ENCODE measurements around the gene PYM1. TPM values are rescaled to one million over a fixed set of nuclear protein-coding genes. Genes with fewer than 3 reads are reported as not detected.

Gene PYM1
- total and polyA plus RNA-seq, 2 of the 13 experiments (the other 11 are each of a cell fraction or from before 2014, with no cell fraction given) = 44.0 to 51.8 TPM

DNA sequence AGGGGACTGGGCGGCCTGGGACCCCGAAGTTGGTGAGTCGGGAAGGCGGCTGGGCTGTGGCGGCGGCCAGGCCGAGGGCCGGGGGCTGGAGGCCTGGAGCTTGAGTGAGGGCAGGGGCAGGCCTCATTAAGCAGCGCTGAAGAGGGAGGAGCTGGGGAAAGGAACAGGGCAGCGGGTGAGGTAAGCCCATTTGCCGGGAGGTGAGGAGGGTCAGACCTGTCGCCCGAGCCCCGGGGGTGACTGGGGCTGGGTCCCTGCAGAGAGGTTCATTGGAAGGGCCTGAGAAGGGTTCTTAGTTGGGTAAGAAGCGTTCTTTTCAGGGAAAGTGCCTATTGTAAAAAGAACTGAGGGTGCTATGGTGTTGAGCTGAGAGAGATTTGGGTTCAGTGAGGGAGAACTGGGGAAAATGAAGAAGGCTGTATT lies 46.6 kb upstream of the PYM1 start (continued):
- TF ChIP-seq, protein P1, sequence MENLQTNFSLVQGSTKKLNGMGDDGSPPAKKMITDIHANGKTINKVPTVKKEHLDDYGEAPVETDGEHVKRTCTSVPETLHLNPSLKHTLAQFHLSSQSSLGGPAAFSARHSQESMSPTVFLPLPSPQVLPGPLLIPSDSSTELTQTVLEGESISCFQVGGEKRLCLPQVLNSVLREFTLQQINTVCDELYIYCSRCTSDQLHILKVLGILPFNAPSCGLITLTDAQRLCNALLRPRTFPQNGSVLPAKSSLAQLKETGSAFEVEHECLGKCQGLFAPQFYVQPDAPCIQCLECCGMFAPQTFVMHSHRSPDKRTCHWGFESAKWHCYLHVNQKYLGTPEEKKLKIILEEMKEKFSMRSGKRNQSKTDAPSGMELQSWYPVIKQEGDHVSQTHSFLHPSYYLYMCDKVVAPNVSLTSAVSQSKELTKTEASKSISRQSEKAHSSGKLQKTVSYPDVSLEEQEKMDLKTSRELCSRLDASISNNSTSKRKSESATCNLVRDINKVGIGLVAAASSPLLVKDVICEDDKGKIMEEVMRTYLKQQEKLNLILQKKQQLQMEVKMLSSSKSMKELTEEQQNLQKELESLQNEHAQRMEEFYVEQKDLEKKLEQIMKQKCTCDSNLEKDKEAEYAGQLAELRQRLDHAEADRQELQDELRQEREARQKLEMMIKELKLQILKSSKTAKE (CRISPR knock-in tag; IDR thresholded peaks at IDR 0.05; ENCODE audit: borderline replicate concordance) = no peak
- TF ChIP-seq CCAR2 (optimal IDR thresholded peaks at IDR 0.05; ENCODE audit: low read depth, low read length) (no peak), ZNF546 (CRISPR knock-in tag; conservative IDR thresholded peaks at IDR 0.05) (peak; percentile 39; the same call in 1 of the 2 replicates), ZNF782 (CRISPR knock-in tag; IDR thresholded peaks at IDR 0.05; ENCODE audit: borderline replicate concordance) (no peak; the same call in 1 of the 2 replicates), ZNF20 (CRISPR knock-in tag; IDR thresholded peaks at IDR 0.05) (no peak), ZSCAN21 (CRISPR knock-in tag; IDR thresholded peaks at IDR 0.05; ENCODE audit: borderline replicate concordance) (no peak), RXRB (CRISPR knock-in tag; IDR thresholded peaks at IDR 0.05; ENCODE audit: borderline replicate concordance) (no peak), ZNF772 (CRISPR knock-in tag; IDR thresholded peaks at IDR 0.05) (no peak), NFRKB (IDR thresholded peaks at IDR 0.05) (no peak), KDM6A (CRISPR knock-in tag; IDR thresholded peaks at IDR 0.05; ENCODE audit: low read depth) (no peak), POGZ (CRISPR knock-in tag; IDR thresholded peaks at IDR 0.05) (no peak), ZNF773 (CRISPR knock-in tag; IDR thresholded peaks at IDR 0.05; ENCODE audit: borderline replicate concordance) (no peak), AKAP8 (CRISPR knock-in tag; IDR thresholded peaks at IDR 0.05) (no peak), KAT2B (IDR thresholded peaks at IDR 0.05; ENCODE audit: borderline replicate concordance, low read depth, low read length) (no peak), KDM5B (CRISPR knock-in tag; IDR thresholded peaks at IDR 0.05; ENCODE audit: borderline replicate concordance) (no peak), FOXA3 (CRISPR knock-in tag; IDR thresholded peaks at IDR 0.05) (no peak), ZNF124 (CRISPR knock-in tag; IDR thresholded peaks at IDR 0.05) (no peak)
- TF ChIP-seq, protein P2, sequence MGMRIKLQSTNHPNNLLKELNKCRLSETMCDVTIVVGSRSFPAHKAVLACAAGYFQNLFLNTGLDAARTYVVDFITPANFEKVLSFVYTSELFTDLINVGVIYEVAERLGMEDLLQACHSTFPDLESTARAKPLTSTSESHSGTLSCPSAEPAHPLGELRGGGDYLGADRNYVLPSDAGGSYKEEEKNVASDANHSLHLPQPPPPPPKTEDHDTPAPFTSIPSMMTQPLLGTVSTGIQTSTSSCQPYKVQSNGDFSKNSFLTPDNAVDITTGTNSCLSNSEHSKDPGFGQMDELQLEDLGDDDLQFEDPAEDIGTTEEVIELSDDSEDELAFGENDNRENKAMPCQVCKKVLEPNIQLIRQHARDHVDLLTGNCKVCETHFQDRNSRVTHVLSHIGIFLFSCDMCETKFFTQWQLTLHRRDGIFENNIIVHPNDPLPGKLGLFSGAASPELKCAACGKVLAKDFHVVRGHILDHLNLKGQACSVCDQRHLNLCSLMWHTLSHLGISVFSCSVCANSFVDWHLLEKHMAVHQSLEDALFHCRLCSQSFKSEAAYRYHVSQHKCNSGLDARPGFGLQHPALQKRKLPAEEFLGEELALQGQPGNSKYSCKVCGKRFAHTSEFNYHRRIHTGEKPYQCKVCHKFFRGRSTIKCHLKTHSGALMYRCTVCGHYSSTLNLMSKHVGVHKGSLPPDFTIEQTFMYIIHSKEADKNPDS (CRISPR knock-in tag; IDR thresholded peaks at IDR 0.05) = no peak
- TF ChIP-seq, protein P3, sequence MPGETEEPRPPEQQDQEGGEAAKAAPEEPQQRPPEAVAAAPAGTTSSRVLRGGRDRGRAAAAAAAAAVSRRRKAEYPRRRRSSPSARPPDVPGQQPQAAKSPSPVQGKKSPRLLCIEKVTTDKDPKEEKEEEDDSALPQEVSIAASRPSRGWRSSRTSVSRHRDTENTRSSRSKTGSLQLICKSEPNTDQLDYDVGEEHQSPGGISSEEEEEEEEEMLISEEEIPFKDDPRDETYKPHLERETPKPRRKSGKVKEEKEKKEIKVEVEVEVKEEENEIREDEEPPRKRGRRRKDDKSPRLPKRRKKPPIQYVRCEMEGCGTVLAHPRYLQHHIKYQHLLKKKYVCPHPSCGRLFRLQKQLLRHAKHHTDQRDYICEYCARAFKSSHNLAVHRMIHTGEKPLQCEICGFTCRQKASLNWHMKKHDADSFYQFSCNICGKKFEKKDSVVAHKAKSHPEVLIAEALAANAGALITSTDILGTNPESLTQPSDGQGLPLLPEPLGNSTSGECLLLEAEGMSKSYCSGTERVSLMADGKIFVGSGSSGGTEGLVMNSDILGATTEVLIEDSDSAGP (CRISPR knock-in tag; IDR thresholded peaks at IDR 0.05; ENCODE audit: borderline replicate concordance) = peak; percentile 77; the same call in 1 of the 2 replicates
- TF ChIP-seq, protein P4, sequence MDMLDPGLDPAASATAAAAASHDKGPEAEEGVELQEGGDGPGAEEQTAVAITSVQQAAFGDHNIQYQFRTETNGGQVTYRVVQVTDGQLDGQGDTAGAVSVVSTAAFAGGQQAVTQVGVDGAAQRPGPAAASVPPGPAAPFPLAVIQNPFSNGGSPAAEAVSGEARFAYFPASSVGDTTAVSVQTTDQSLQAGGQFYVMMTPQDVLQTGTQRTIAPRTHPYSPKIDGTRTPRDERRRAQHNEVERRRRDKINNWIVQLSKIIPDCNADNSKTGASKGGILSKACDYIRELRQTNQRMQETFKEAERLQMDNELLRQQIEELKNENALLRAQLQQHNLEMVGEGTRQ (IDR thresholded peaks at IDR 0.05; ENCODE audit: low read depth, low read length) = no peak
- TF ChIP-seq, protein P4 (CRISPR knock-in tag; IDR thresholded peaks at IDR 0.05; ENCODE audit: borderline replicate concordance) = no peak; the same call in 1 of the 2 replicates
- TF ChIP-seq, protein P5, sequence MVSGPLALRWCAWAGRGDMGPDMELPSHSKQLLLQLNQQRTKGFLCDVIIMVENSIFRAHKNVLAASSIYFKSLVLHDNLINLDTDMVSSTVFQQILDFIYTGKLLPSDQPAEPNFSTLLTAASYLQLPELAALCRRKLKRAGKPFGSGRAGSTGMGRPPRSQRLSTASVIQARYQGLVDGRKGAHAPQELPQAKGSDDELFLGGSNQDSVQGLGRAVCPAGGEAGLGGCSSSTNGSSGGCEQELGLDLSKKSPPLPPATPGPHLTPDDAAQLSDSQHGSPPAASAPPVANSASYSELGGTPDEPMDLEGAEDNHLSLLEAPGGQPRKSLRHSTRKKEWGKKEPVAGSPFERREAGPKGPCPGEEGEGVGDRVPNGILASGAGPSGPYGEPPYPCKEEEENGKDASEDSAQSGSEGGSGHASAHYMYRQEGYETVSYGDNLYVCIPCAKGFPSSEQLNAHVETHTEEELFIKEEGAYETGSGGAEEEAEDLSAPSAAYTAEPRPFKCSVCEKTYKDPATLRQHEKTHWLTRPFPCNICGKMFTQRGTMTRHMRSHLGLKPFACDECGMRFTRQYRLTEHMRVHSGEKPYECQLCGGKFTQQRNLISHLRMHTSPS (CRISPR knock-in tag; IDR thresholded peaks at IDR 0.05; ENCODE audit: low read depth) = no peak

Measured in HepG2 (cell line).